ENCODE measurements around the gene NHS.

NHS gene

GRCh38 chrX:17740137-17741122 lies 365.4 kb downstream of the NHS start:
- DNase-seq, result no peak

GRCh38 chrX:17741123-17741511 lies 366.1 kb downstream of the NHS start:
- DNase-seq, result no peak

GRCh38 chrX:17743913-17744312 lies 368.9 kb downstream of the NHS start:
- DNase-seq, result no peak

- no peak for DNase-seq
These were observed 370.0 kb downstream of the NHS start for GRCh38 chrX:17744896-17745523.

- DNase-seq, result no peak
These were observed 372.7 kb downstream of the NHS start for GRCh38 chrX:17747692-17748091.

GRCh38 chrX:17748684-17749083 lies 373.7 kb downstream of the NHS start:
- DNase-seq, result no peak

GRCh38 chrX:17750436-17750835 lies 375.4 kb downstream of the NHS start:
- DNase-seq, result no peak

- DNase-seq, result no peak
These were observed 383.4 kb downstream of the NHS start for GRCh38 chrX:17758382-17758781.

- no peak for DNase-seq
These were observed 385.0 kb downstream of the NHS start for GRCh38 chrX:17759990-17760389.

- DNase-seq, result no peak
These were observed 392.7 kb downstream of the NHS start for GRCh38 chrX:17767734-17768133.

GRCh38 chrX:17768997-17769396 lies 394.0 kb downstream of the NHS start:
- DNase-seq, result no peak

- no peak for DNase-seq
These were observed 394.8 kb downstream of the NHS start for GRCh38 chrX:17769701-17770269.

- DNase-seq, result no peak
These were observed 398.3 kb downstream of the NHS start for GRCh38 chrX:17773221-17773876.

GRCh38 chrX:17774053-17774452 lies 399.1 kb downstream of the NHS start:
- no peak for DNase-seq

- no peak for DNase-seq
These were observed 404.0 kb downstream of the NHS start for GRCh38 chrX:17778997-17779396.

- DNase-seq, result no peak
These were observed 404.4 kb downstream of the NHS start for GRCh38 chrX:17779434-17779833.
